PC-9 (cell line): ENCODE results near the gene TXLNA. TPM values are rescaled to one million over a fixed set of nuclear protein-coding genes. Genes with fewer than 3 reads are reported as not detected.

Experiments
- BruUV-seq: library from RNA; stranded (reverse); fragments of 400-500 nt; replicated peaks from 2 replicates; lab custom pipeline; 2021; lab: Mats Ljungman, UMichigan
- CTCF ChIA-PET: fragments of 300-600 bp; sonication (Branson Sonifier 250); formaldehyde crosslinking; loops from one replicate; lab custom pipeline; 2022; ENCODE audit warnings: antibody characterized with exemption; lab: Charles Lee
- POLR2A ChIA-PET: fragments of 300-600 bp; sonication (Branson Sonifier 250); formaldehyde crosslinking; loops from one replicate; lab custom pipeline; 2022; ENCODE audit warnings: antibody characterized with exemption; ENCODE audit not compliant: unreplicated experiment; lab: Charles Lee
- DNase-seq, 2 experiments: peaks; one replicate each; pipeline versions ENCODE4 v3.0.0 to v3.0.0-alpha.2; 2015 to 2022; ENCODE audit warnings: mixed read lengths in 1 of 2
- H2AFZ ChIP-seq: fragments of 200-600 bp; sonication (generic); 2 replicates; pipeline ENCODE4 v1.8.1; 2017; ENCODE audit warnings: antibody characterized with exemption
- H3F3A ChIP-seq: fragments of 200-600 bp; sonication (generic); 2 replicates; pipeline ENCODE4 v1.8.1; 2017; ENCODE audit warnings: antibody characterized with exemption, mild to moderate bottlenecking, low read depth; ENCODE audit not compliant: insufficient read depth
- H3K27ac ChIP-seq: fragments of 200-600 bp; sonication (generic); 2 replicates; pipeline ENCODE4 v1.6.1; 2016; ENCODE audit warnings: mixed run types
- H3K27me3 ChIP-seq: fragments of 200-600 bp; sonication (generic); 2 replicates; pipeline ENCODE4 v1.6.1; 2016; ENCODE audit warnings: low read depth, mixed run types; ENCODE audit not compliant: insufficient read depth
- H3K36me3 ChIP-seq: fragments of 200-600 bp; sonication (generic); 2 replicates; pipeline ENCODE4 v1.6.1; 2016; ENCODE audit warnings: low read depth, mixed run types
- H3K4me1 ChIP-seq: fragments of 200-600 bp; sonication (generic); replicated peaks from 2 replicates; pipeline ENCODE4 v1.6.1; 2016; ENCODE audit warnings: mixed run types; ENCODE audit not compliant: insufficient read depth
- H3K4me2 ChIP-seq: fragments of 200-600 bp; sonication (generic); 2 replicates; pipeline ENCODE4 v1.6.1; 2017; ENCODE audit warnings: mixed run types
- H3K4me3 ChIP-seq: fragments of 200-600 bp; sonication (generic); 2 replicates; pipeline ENCODE4 v1.6.1; 2016; ENCODE audit warnings: mixed run types
- H3K79me2 ChIP-seq: fragments of 200-600 bp; sonication (generic); 2 replicates; pipeline ENCODE4 v1.6.1; 2017; ENCODE audit warnings: low read depth, mixed run types
- H3K9me2 ChIP-seq: fragments of 200-600 bp; sonication (generic); 2 replicates; pipeline ENCODE4 v1.8.1; 2017; ENCODE audit warnings: mild to moderate bottlenecking; ENCODE audit not compliant: insufficient read depth
- H3K9me3 ChIP-seq: fragments of 200-600 bp; sonication (generic); 2 replicates; pipeline ENCODE4 v1.8.1; 2016; ENCODE audit warnings: low read depth; ENCODE audit not compliant: insufficient read depth
- H4K20me1 ChIP-seq: fragments of 200-600 bp; sonication (generic); 2 replicates; pipeline ENCODE4 v1.8.1; 2017; ENCODE audit not compliant: insufficient read depth
- EZH2 ChIP-seq: fragments of 200-600 bp; sonication (generic); IDR thresholded peaks from 2 replicates; pipeline ENCODE4 v1.8.0; 2017; ENCODE audit warnings: antibody characterized with exemption, low read depth
- intact Hi-C: fragments of 100-400 bp; cut with micrococcal nuclease; formaldehyde crosslinking; loops from one replicate; pipeline ENCODE4 v1.10.0; 2022; ENCODE audit not compliant: unreplicated experiment
- total RNA-seq: library from RNA; stranded (reverse); gene quantifications from 2 replicates; pipeline ENCODE4 v1.2.3, GENCODE V29; 2021
- TF ChIP-seq, protein P1 (sequence below): fragments of 200-600 bp; sonication (generic); conservative IDR thresholded peaks from 2 replicates; pipeline ENCODE4 v1.6.1; 2017; ENCODE audit warnings: mixed run types, antibody characterized with exemption, mild to moderate bottlenecking, moderate library complexity

The TXLNA gene
- total RNA-seq, 1 experiment from 2014 or later = 45.8 TPM

DNA sequence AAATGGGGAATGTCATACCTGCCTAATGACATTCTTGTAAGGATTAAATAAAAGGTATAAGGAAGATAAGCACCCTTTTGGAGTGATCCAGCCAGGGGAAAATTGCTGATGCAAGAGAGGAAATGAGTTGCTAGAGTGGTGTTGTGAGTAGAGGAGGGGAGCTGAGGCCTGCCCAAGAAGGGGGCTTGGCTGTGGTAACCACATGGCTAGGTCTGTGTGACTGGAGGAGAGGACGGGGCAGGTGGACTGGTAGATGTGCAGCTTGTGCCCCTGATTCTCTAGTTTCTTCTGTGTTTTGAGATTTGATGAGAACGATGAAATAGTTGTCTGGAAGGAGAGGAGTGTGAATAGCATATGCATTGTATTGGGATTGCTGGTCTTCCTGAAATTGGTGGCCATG, 6.6 kb downstream of the TXLNA start:
- CTCF ChIA-PET = no interaction called here
- POLR2A ChIA-PET = no interaction called here
- H2AFZ ChIP-seq = no peak overlapping the region
- no TSS peak for BruUV-seq
- TF ChIP-seq EZH2 = no peak
- TF ChIP-seq, protein P1, sequence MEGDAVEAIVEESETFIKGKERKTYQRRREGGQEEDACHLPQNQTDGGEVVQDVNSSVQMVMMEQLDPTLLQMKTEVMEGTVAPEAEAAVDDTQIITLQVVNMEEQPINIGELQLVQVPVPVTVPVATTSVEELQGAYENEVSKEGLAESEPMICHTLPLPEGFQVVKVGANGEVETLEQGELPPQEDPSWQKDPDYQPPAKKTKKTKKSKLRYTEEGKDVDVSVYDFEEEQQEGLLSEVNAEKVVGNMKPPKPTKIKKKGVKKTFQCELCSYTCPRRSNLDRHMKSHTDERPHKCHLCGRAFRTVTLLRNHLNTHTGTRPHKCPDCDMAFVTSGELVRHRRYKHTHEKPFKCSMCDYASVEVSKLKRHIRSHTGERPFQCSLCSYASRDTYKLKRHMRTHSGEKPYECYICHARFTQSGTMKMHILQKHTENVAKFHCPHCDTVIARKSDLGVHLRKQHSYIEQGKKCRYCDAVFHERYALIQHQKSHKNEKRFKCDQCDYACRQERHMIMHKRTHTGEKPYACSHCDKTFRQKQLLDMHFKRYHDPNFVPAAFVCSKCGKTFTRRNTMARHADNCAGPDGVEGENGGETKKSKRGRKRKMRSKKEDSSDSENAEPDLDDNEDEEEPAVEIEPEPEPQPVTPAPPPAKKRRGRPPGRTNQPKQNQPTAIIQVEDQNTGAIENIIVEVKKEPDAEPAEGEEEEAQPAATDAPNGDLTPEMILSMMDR = no peak
- H3K9me2 ChIP-seq = no peaks in the 10 kb centered on the region
- no peaks in the 10 kb centered on the region for H3K27me3 ChIP-seq
- H3K79me2 ChIP-seq = peaks cover 55% of the 10 kb centered on the region
- H3K36me3 ChIP-seq = peaks cover 77% of the 10 kb centered on the region
- peaks cover 7% of the 10 kb centered on the region for H3K4me1 ChIP-seq
- H3F3A ChIP-seq = peaks cover 8% of the 10 kb centered on the region; the same call in 1 of the 2 replicates
- intact Hi-C loops = no loop called here
- no peaks in the 10 kb centered on the region for H3K9me3 ChIP-seq
- no peak overlapping the region for H3K4me2 ChIP-seq
- peak overlapping the region; percentile 45 for H3K27ac ChIP-seq
- peaks cover 22% of the 10 kb centered on the region for H4K20me1 ChIP-seq
- no peak overlapping the region for H3K4me3 ChIP-seq
- no peak for DNase-seq

DNA sequence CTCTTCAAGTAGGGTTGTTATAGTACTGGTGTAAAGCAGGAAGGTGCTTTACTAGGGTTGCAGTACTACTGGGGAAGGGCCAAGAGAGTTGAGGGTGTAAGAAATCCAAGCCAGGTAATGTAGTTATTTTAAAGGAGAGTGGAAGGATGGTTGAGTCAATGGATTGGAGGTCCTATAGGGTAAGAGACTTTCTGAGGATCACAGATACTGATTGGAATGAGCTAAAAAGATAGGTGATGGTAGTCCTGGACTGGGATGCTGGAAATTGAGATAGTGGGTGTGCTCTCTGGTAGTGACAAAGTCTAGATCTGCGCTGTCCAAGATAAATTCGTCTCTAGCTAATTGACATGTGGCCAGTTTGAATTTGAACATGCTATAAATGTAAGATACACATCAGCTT, 7.0 kb downstream of the TXLNA start:
- Histone ChIP-seq H3K4me3 (no peak overlapping the region), H3K4me1 (peaks cover 3% of the 10 kb centered on the region), H3K27ac (peak overlapping the region; percentile 45), H3K4me2 (no peak overlapping the region), H3K27me3 (no peaks in the 10 kb centered on the region), H3K79me2 (peaks cover 51% of the 10 kb centered on the region), H3K9me2 (no peaks in the 10 kb centered on the region), H4K20me1 (peaks cover 18% of the 10 kb centered on the region), H2AFZ (no peak overlapping the region), H3F3A (peaks cover 4% of the 10 kb centered on the region; the same call in 1 of the 2 replicates), H3K9me3 (no peaks in the 10 kb centered on the region), H3K36me3 (peaks cover 77% of the 10 kb centered on the region)
- intact Hi-C loops = no loop called here
- BruUV-seq = no TSS peak
- DNase-seq = no peak
- TF ChIP-seq EZH2 = no peak
- TF ChIP-seq, protein P1 = no peak
- ChIA-PET POLR2A (no interaction called here), CTCF (no interaction called here)

DNA sequence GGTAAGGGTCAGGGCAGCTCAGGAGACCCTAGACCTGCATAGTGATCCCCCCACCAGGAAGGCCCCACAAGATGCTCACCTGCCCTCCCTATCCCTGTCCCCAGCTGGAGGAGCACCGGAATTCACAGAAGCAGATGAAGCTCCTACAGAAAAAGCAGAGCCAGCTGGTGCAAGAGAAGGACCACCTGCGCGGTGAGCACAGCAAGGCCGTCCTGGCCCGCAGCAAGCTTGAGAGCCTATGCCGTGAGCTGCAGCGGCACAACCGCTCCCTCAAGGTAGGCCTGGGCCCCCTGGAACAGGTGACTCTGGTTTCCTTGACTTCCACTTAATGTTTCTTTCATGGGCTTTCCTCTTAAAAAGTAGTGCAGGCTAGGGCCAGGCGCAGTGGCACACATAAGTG, 8.4 kb downstream of the TXLNA start:
- H2AFZ ChIP-seq = no peak overlapping the region
- H4K20me1 ChIP-seq = peaks cover 20% of the 10 kb centered on the region
- H3K36me3 ChIP-seq = peaks cover 79% of the 10 kb centered on the region
- intact Hi-C loops = no loop called here
- no peaks in the 10 kb centered on the region for H3K9me3 ChIP-seq
- no peak overlapping the region for H3K4me3 ChIP-seq
- H3K9me2 ChIP-seq = no peaks in the 10 kb centered on the region
- DNase-seq = no peak
- no TSS peak for BruUV-seq
- no peak overlapping the region for H3K27ac ChIP-seq
- H3F3A ChIP-seq = no peaks in the 10 kb centered on the region; the same call in 1 of the 2 replicates
- TF ChIP-seq, protein P1 = no peak
- no peaks in the 10 kb centered on the region for H3K27me3 ChIP-seq
- H3K4me1 ChIP-seq = no peaks in the 10 kb centered on the region
- ChIA-PET CTCF (no interaction called here), POLR2A (no interaction called here)
- H3K79me2 ChIP-seq = peaks cover 37% of the 10 kb centered on the region
- no peak overlapping the region for H3K4me2 ChIP-seq
